NOMO-1 treated with DMSO at 0.1 percent for 48 hours (cell line): ENCODE data around the gene MCOLN2.
"Not testable (repeated sequence)": the region's sequence is repeated elsewhere in the genome, so short reads cannot be mapped to it uniquely, and the experiment has no call there.

Experiments used
- DNase-seq: peaks from one replicate; lab custom pipeline; 2025; ENCODE audit not compliant: unreplicated experiment; lab: John Stamatoyannopoulos, UW

Gene MCOLN2

GRCh38 chr1:84996846-84997666 is at the start of gene MCOLN2:
TSS of gene MCOLN2 (minus strand) at chr1:84997113. CDS start at chr1:84996872, 241 bp downstream.
- peak; percentile 20 for DNase-seq

GRCh38 chr1:85042413-85042812 is 45.5 kb upstream of the MCOLN2 start:
- DNase-seq: no peak

GRCh38 chr1:85041793-85042192 is 44.9 kb upstream of the MCOLN2 start:
- DNase-seq: no peak

GRCh38 chr1:85033221-85033620 is 36.3 kb upstream of the MCOLN2 start:
- DNase-seq: no peak

GRCh38 chr1:85030536-85030935 is 33.6 kb upstream of the MCOLN2 start:
- DNase-seq: no peak

GRCh38 chr1:85028151-85028550 is 31.2 kb upstream of the MCOLN2 start:
- no peak for DNase-seq

- DNase-seq: peak; percentile 66
Measured at GRCh38 chr1:85027242-85027983, 30.5 kb upstream of the MCOLN2 start.

GRCh38 chr1:85025940-85026339 is 29.0 kb upstream of the MCOLN2 start:
- DNase-seq: no peak

- no peak for DNase-seq
Measured at GRCh38 chr1:85024736-85025135, 27.8 kb upstream of the MCOLN2 start.

- DNase-seq: no peak
Measured at GRCh38 chr1:85022700-85023099, 25.8 kb upstream of the MCOLN2 start.

GRCh38 chr1:85019994-85020393 is 23.1 kb upstream of the MCOLN2 start:
- DNase-seq: no peak

GRCh38 chr1:85015826-85016225 is 18.9 kb upstream of the MCOLN2 start:
- DNase-seq: no peak

- DNase-seq: not testable (repeated sequence)
Measured at GRCh38 chr1:85005641-85006040, 8.7 kb upstream of the MCOLN2 start.

GRCh38 chr1:85001742-85002141 is 4.8 kb upstream of the MCOLN2 start:
- no peak for DNase-seq

GRCh38 chr1:84998642-84999280 is 1.8 kb upstream of the MCOLN2 start:
- DNase-seq: peak; percentile 54

GRCh38 chr1:84997667-84998600 is 1.0 kb upstream of the MCOLN2 start:
- DNase-seq: no peak

- peak; percentile 72 for DNase-seq
Measured at GRCh38 chr1:84995484-84996334, 1.2 kb downstream of the MCOLN2 start.

- DNase-seq: peak; percentile 81
Measured at GRCh38 chr1:84991097-84991920, 5.6 kb downstream of the MCOLN2 start.

GRCh38 chr1:84988588-84988987 is 8.3 kb downstream of the MCOLN2 start:
- DNase-seq: no peak
